Neural cell (in vitro differentiated cells): ENCODE data around the gene CYP4F3. TPM values are rescaled to one million over a fixed set of nuclear protein-coding genes. Genes with fewer than 3 reads are reported as not detected.

Experiments
- H2AFZ ChIP-seq: fragments of 200-600, 300-800 bp; sonication (generic), shearing (Covaris generic); 2 replicates; pipeline ENCODE4 v1.6.0; 2014; ENCODE audit warnings: low read depth, mild to moderate bottlenecking, antibody characterized with exemption, low read length, moderate library complexity
- H3F3A ChIP-seq: fragments of 200-600 bp; shearing (Covaris generic); 2 replicates; pipeline ENCODE4 v1.6.1; 2016; ENCODE audit warnings: mild to moderate bottlenecking, moderate library complexity, mixed read lengths, antibody characterized with exemption, low read length; ENCODE audit not compliant: insufficient read depth, poor library complexity, severe bottlenecking
- H3K27ac ChIP-seq: fragments of 200-600, 300-800 bp; sonication (generic), shearing (Covaris generic); 2 replicates; pipeline ENCODE4 v1.5.1; 2014; ENCODE audit warnings: mild to moderate bottlenecking, low read length, moderate library complexity
- H3K27me3 ChIP-seq: fragments of 300-800, 200-600 bp; sonication (generic), shearing (Covaris generic); 2 replicates; pipeline ENCODE4 v1.6.0; 2014; ENCODE audit warnings: mild to moderate bottlenecking, low read depth, low read length, moderate library complexity; ENCODE audit not compliant: insufficient read depth
- H3K36me3 ChIP-seq: fragments of 300-800, 200-600 bp; sonication (generic), shearing (Covaris generic); 2 replicates; pipeline ENCODE4 v1.5.1; 2014; ENCODE audit warnings: mild to moderate bottlenecking, antibody characterized with exemption, low read length, moderate library complexity; ENCODE audit not compliant: insufficient read depth
- H3K4me2 ChIP-seq: fragments of 300-800, 200-600 bp; sonication (generic), shearing (Covaris generic); 2 replicates; pipeline ENCODE4 v1.6.0; 2014; ENCODE audit warnings: mild to moderate bottlenecking, low read length
- H3K4me3 ChIP-seq: fragments of 300-800, 200-600 bp; sonication (generic), shearing (Covaris generic); 2 replicates; pipeline ENCODE4 v1.5.1; 2014; ENCODE audit warnings: mild to moderate bottlenecking, low read length, moderate library complexity
- H3K79me2 ChIP-seq: fragments of 200-600 bp; shearing (Covaris generic); replicated peaks from 2 replicates; pipeline ENCODE4 v1.6.0; 2014; ENCODE audit warnings: mild to moderate bottlenecking, low read length, moderate library complexity; ENCODE audit not compliant: insufficient read depth
- H3K9ac ChIP-seq: fragments of 300-800, 200-600 bp; sonication (generic), shearing (Covaris generic); 2 replicates; pipeline ENCODE4 v1.6.1; 2016; ENCODE audit warnings: mild to moderate bottlenecking, low read length, mixed read lengths
- H3K9me2 ChIP-seq: fragments of 200-600 bp; shearing (Covaris generic); 2 replicates; pipeline ENCODE4 v1.6.1; 2016; ENCODE audit warnings: mild to moderate bottlenecking, low read length, mixed read lengths; ENCODE audit not compliant: insufficient read depth
- H3K9me3 ChIP-seq: fragments of 200-600, 300-800 bp; sonication (generic), shearing (Covaris generic); 2 replicates; pipeline ENCODE4 v1.6.1; 2016; ENCODE audit warnings: mild to moderate bottlenecking, mixed run types, low read length, moderate library complexity, mixed read lengths
- H4K20me1 ChIP-seq: fragments of 200-600 bp; shearing (Covaris generic); 2 replicates; pipeline ENCODE4 v1.6.1; 2016; ENCODE audit warnings: mild to moderate bottlenecking, mixed run types; ENCODE audit not compliant: insufficient read depth
- EP300 ChIP-seq: fragments of 450-650 bp; conservative IDR thresholded peaks from 2 replicates; pipeline ENCODE4 v1.6.1; 2014; ENCODE audit warnings: antibody characterized with exemption, mild to moderate bottlenecking, moderate library complexity; ENCODE audit not compliant: poor library complexity, severe bottlenecking
- EZH2 ChIP-seq: fragments of 200-600, 300-800 bp; shearing (Covaris generic), sonication (generic); IDR thresholded peaks from 2 replicates; pipeline ENCODE4 v1.6.1; 2014; ENCODE audit warnings: antibody characterized with exemption, low read length, borderline replicate concordance, mild to moderate bottlenecking; ENCODE audit not compliant: insufficient read depth, poor library complexity, severe bottlenecking
- MXI1 ChIP-seq: fragments of 450-650 bp; conservative IDR thresholded peaks from 2 replicates; pipeline ENCODE4 v1.6.1; 2014; ENCODE audit warnings: antibody characterized with exemption, mild to moderate bottlenecking; ENCODE audit not compliant: poor library complexity, severe bottlenecking
- POLR2AphosphoS5 ChIP-seq: IDR thresholded peaks from 2 replicates; pipeline ENCODE4 v1.6.1; 2012
- RAD21 ChIP-seq: fragments of 450-650 bp; conservative IDR thresholded peaks from 2 replicates; pipeline ENCODE4 v1.6.1; 2014; ENCODE audit warnings: antibody characterized with exemption, mild to moderate bottlenecking, moderate library complexity
- REST ChIP-seq: IDR thresholded peaks from 2 replicates; pipeline ENCODE4 v1.6.1; 2012; ENCODE audit warnings: borderline replicate concordance
- SMC3 ChIP-seq: fragments of 450-650 bp; conservative IDR thresholded peaks from 2 replicates; pipeline ENCODE4 v1.6.1; 2014; ENCODE audit warnings: antibody characterized with exemption, mild to moderate bottlenecking, moderate library complexity; ENCODE audit not compliant: poor library complexity
- TAF1 ChIP-seq: IDR thresholded peaks from 2 replicates; pipeline ENCODE4 v1.6.1; 2012; ENCODE audit warnings: low read depth
- polyA plus RNA-seq: library from polyadenylated mRNA; depleted of rRNA; stranded (reverse); fragments of >200 nt; gene quantifications from 2 replicates; pipeline ENCODE4 v1.2.3, GENCODE V29; 2014
- TF ChIP-seq, protein P1 (sequence below): fragments of 450-650 bp; IDR thresholded peaks from 2 replicates; pipeline ENCODE4 v1.5.1; 2014; ENCODE audit warnings: antibody characterized with exemption, mild to moderate bottlenecking, moderate library complexity; ENCODE audit not compliant: poor library complexity, severe bottlenecking

The CYP4F3 gene
- polyA plus RNA-seq, 1 donor from 2014 or later: not detected

- Histone ChIP-seq H3K9ac (no peak overlapping the region), H3F3A (no peaks in the 10 kb centered on the region), H4K20me1 (no peaks in the 10 kb centered on the region), H2AFZ (no peak overlapping the region), H3K4me3 (no peak overlapping the region), H3K27me3 (no peaks in the 10 kb centered on the region), H3K9me2 (no peaks in the 10 kb centered on the region), H3K36me3 (no peaks in the 10 kb centered on the region), H3K9me3 (no peaks in the 10 kb centered on the region), H3K79me2 (no peaks in the 10 kb centered on the region), H3K4me2 (no peak overlapping the region), H3K27ac (no peak overlapping the region)
- TF ChIP-seq EP300: no peak
- no peak for TF ChIP-seq POLR2AphosphoS5
Observed at GRCh38 chr19:15621801-15622200, 18.9 kb upstream of the CYP4F3 start.

GRCh38 chr19:15622991-15623390 is 17.7 kb upstream of the CYP4F3 start:
- TF ChIP-seq TAF1 (no peak), REST (no peak), RAD21 (no peak), EZH2 (no peak), POLR2AphosphoS5 (no peak), EP300 (no peak), SMC3 (no peak), MXI1 (no peak)
- TF ChIP-seq, protein P1, sequence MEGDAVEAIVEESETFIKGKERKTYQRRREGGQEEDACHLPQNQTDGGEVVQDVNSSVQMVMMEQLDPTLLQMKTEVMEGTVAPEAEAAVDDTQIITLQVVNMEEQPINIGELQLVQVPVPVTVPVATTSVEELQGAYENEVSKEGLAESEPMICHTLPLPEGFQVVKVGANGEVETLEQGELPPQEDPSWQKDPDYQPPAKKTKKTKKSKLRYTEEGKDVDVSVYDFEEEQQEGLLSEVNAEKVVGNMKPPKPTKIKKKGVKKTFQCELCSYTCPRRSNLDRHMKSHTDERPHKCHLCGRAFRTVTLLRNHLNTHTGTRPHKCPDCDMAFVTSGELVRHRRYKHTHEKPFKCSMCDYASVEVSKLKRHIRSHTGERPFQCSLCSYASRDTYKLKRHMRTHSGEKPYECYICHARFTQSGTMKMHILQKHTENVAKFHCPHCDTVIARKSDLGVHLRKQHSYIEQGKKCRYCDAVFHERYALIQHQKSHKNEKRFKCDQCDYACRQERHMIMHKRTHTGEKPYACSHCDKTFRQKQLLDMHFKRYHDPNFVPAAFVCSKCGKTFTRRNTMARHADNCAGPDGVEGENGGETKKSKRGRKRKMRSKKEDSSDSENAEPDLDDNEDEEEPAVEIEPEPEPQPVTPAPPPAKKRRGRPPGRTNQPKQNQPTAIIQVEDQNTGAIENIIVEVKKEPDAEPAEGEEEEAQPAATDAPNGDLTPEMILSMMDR: no peak
- H3K4me2 ChIP-seq: no peak overlapping the region
- no peak overlapping the region for H3K4me3 ChIP-seq
- H3K9ac ChIP-seq: no peak overlapping the region
- no peaks in the 10 kb centered on the region for H3K9me2 ChIP-seq
- H3K9me3 ChIP-seq: no peaks in the 10 kb centered on the region
- no peaks in the 10 kb centered on the region for H3K79me2 ChIP-seq
- no peaks in the 10 kb centered on the region for H4K20me1 ChIP-seq
- no peaks in the 10 kb centered on the region for H3K27me3 ChIP-seq
- no peaks in the 10 kb centered on the region for H3F3A ChIP-seq
- no peak overlapping the region for H2AFZ ChIP-seq
- H3K36me3 ChIP-seq: no peaks in the 10 kb centered on the region
- no peak overlapping the region for H3K27ac ChIP-seq
